Measurements from ENCODE around the gene SUMO4. TPM values are rescaled to one million over a fixed set of nuclear protein-coding genes. Genes with fewer than 3 reads are reported as not detected.

SUMO4 gene
- 1 to 10 TPM; 1.3 to 1.9 TPM for total RNA-seq
- polyA plus RNA-seq (2013, experiment 1 of 2), result 0.21 TPM
- 0.54 TPM for polyA plus RNA-seq (2013, experiment 2 of 2)
- long read RNA-seq, experiment 1, result 0 reads
- long read RNA-seq, experiment 2, result 0 reads
- long read RNA-seq, experiment 3, result 0 reads
- long read RNA-seq, experiment 4, result 0 reads

GRCh38 chr6:149400050-149400449 is at the start of gene SUMO4:
TSS of gene SUMO4 (plus strand) at chr6:149400262. CDS start at chr6:149400392, 130 bp downstream.
- peaks cover 91% of the 10 kb centered on the region for H3K36me3 ChIP-seq (ENCODE audit: control insufficient read depth, insufficient read depth, low read length)

GRCh38 chr6:149354009-149354408 is 46.1 kb upstream of the SUMO4 start:
- Mint-ChIP-seq H3K4me3 (no peak overlapping the region), H3K4me1 (peaks cover 11% of the 10 kb centered on the region), H3K27me3 (ENCODE audit: insufficient read depth) (no peaks in the 10 kb centered on the region), H3K9me3 (no peaks in the 10 kb centered on the region), H3K27ac (no peak overlapping the region), H3K36me3 (ENCODE audit: low read depth) (peaks cover 5% of the 10 kb centered on the region)
- WGBS, 2 experiments (ENCODE audit: insufficient coverage in 1 of 2, insufficient read length in 1 of 2), result 100% methylated on average over 2 of the region's 2 CpGs; no CpG with 5 or more reads in 1 of the 2 experiments
- no peak for DNase-seq
- no peak overlapping the region for H3K9ac ChIP-seq (ENCODE audit: extremely low read depth, low read length, poor library complexity, severe bottlenecking)
- H3K27ac ChIP-seq (ENCODE audit: low read depth, low read length), result no peak overlapping the region
- no peak overlapping the region for H3K4me3 ChIP-seq (ENCODE audit: low read length)
- TF ChIP-seq CTCF (conservative IDR thresholded peaks at IDR 0.05), result no peak
- peaks cover 5% of the 10 kb centered on the region for H3K4me1 ChIP-seq (ENCODE audit: control insufficient read depth, insufficient read depth, low read length)
- H3K36me3 ChIP-seq (ENCODE audit: control insufficient read depth, insufficient read depth, low read length), result peaks cover 9% of the 10 kb centered on the region
- H3K9me3 ChIP-seq (ENCODE audit: control insufficient read depth, low read length), result no peaks in the 10 kb centered on the region
- no peaks in the 10 kb centered on the region for H3K27me3 ChIP-seq (ENCODE audit: control insufficient read depth, insufficient read depth, low read length, poor library complexity, severe bottlenecking)

More at GRCh38 chr6:149400050-149400449, at the start of gene SUMO4:
- 90 to 95% methylated on average over 9 to 11 of the region's 11 CpGs for WGBS, 2 experiments (ENCODE audit: insufficient coverage in 1 of 2, insufficient read length in 1 of 2)
- Histone ChIP-seq H3K27ac (ENCODE audit: low read depth, low read length) (no peak within 1 kb of the TSS), H3K9ac (ENCODE audit: extremely low read depth, low read length, poor library complexity, severe bottlenecking) (no peak within 1 kb of the TSS), H3K9me3 (ENCODE audit: control insufficient read depth, low read length) (peaks cover 3% of the 10 kb centered on the region), H3K27me3 (ENCODE audit: control insufficient read depth, insufficient read depth, low read length, poor library complexity, severe bottlenecking) (no peaks in the 10 kb centered on the region), H3K4me1 (ENCODE audit: control insufficient read depth, insufficient read depth, low read length) (no peaks in the 10 kb centered on the region), H3K4me3 (ENCODE audit: low read length) (no peak within 1 kb of the TSS)
- no peaks in the 10 kb centered on the region for H3K4me1 Mint-ChIP-seq
- no peaks in the 10 kb centered on the region for H3K27me3 Mint-ChIP-seq (ENCODE audit: insufficient read depth)
- H3K36me3 Mint-ChIP-seq (ENCODE audit: low read depth), result peaks cover 76% of the 10 kb centered on the region
- no peaks in the 10 kb centered on the region for H3K9me3 Mint-ChIP-seq
- DNase-seq, result no peak
- H3K27ac Mint-ChIP-seq, result no peak within 1 kb of the TSS
- H3K4me3 Mint-ChIP-seq, result no peak within 1 kb of the TSS
- no peak for TF ChIP-seq CTCF (conservative IDR thresholded peaks at IDR 0.05)

GRCh38 chr6:149356081-149356750 is 43.8 kb upstream of the SUMO4 start:
- Histone ChIP-seq H3K9ac (ENCODE audit: extremely low read depth, low read length, poor library complexity, severe bottlenecking) (no peak overlapping the region), H3K4me3 (ENCODE audit: low read length) (no peak overlapping the region), H3K27me3 (ENCODE audit: control insufficient read depth, insufficient read depth, low read length, poor library complexity, severe bottlenecking) (no peaks in the 10 kb centered on the region), H3K27ac (ENCODE audit: low read depth, low read length) (no peak overlapping the region), H3K4me1 (ENCODE audit: control insufficient read depth, insufficient read depth, low read length) (peaks cover 5% of the 10 kb centered on the region), H3K9me3 (ENCODE audit: control insufficient read depth, low read length) (no peaks in the 10 kb centered on the region), H3K36me3 (ENCODE audit: control insufficient read depth, insufficient read depth, low read length) (peaks cover 9% of the 10 kb centered on the region)
- TF ChIP-seq CTCF (conservative IDR thresholded peaks at IDR 0.05), result no peak
- no peak for DNase-seq
- Mint-ChIP-seq H3K4me1 (peaks cover 11% of the 10 kb centered on the region), H3K27me3 (ENCODE audit: insufficient read depth) (no peaks in the 10 kb centered on the region), H3K36me3 (ENCODE audit: low read depth) (peaks cover 8% of the 10 kb centered on the region), H3K4me3 (no peak overlapping the region), H3K9me3 (no peaks in the 10 kb centered on the region), H3K27ac (no peak overlapping the region)
- WGBS, 2 experiments (ENCODE audit: insufficient coverage in 1 of 2, insufficient read length in 1 of 2), result 94 to 100% methylated on average over 1 to 6 of the region's 6 CpGs

All from endodermal cell (in vitro differentiated cells).